Measurements from ENCODE around the gene CPN1.

- no peak for TF ChIP-seq TAF1 (IDR thresholded peaks at IDR 0.05; ENCODE audit: borderline replicate concordance, low read depth, low read length)
- TF ChIP-seq POLR2A (IDR thresholded peaks at IDR 0.05; ENCODE audit: low read depth, low read length) = no peak
Measured at GRCh38 chr10:100119726-100120125, 38.1 kb upstream of the CPN1 start.

Data from GM12892 (cell line).